Measurements from ENCODE around the gene MCF2L2.

GRCh38 chr3:183449791-183450190 lies 21.4 kb upstream of the MCF2L2 start:
- no peak for TF ChIP-seq AKAP8 (CRISPR knock-in tag; IDR thresholded peaks at IDR 0.05)
- TF ChIP-seq CCDC6 (CRISPR knock-in tag; IDR thresholded peaks at IDR 0.05) = no peak
- no peak for TF ChIP-seq ZNF337 (CRISPR knock-in tag; IDR thresholded peaks at IDR 0.05; ENCODE audit: borderline replicate concordance, low read depth)
- no peak for TF ChIP-seq ZNF280D (CRISPR knock-in tag; IDR thresholded peaks at IDR 0.05)
- TF ChIP-seq HNRNPH1 (optimal IDR thresholded peaks at IDR 0.05; ENCODE audit: low read depth, low read length) = no peak

Data from HepG2 (cell line).